GM21576 (cell line): ENCODE data around the gene MICU1.
"Not testable (repeated sequence)": the region's sequence is repeated elsewhere in the genome, so short reads cannot be mapped to it uniquely, and the experiment has no call there.

Source experiments
- ATAC-seq: cut with Tn5 transposase; IDR thresholded peaks from one replicate; pipeline ENCODE4 v1.9.1; 2021; ENCODE audit warnings: mild to moderate bottlenecking, moderate library complexity; ENCODE audit not compliant: unreplicated experiment

Gene MICU1

GRCh38 chr10:72353965-72354355, 271.9 kb downstream of the MICU1 start:
- peak; percentile 19 for ATAC-seq

GRCh38 chr10:72353028-72353964, 272.6 kb downstream of the MICU1 start:
- no peak for ATAC-seq

GRCh38 chr10:72351479-72351878, 274.4 kb downstream of the MICU1 start:
- ATAC-seq = no peak

- no peak for ATAC-seq
Observed at GRCh38 chr10:72349438-72349837, 276.4 kb downstream of the MICU1 start.

GRCh38 chr10:72348282-72348681, 277.6 kb downstream of the MICU1 start:
- no peak for ATAC-seq

- not testable (repeated sequence) for ATAC-seq
Observed at GRCh38 chr10:72346117-72346516, 279.8 kb downstream of the MICU1 start.

GRCh38 chr10:72344932-72345331, 280.9 kb downstream of the MICU1 start:
- no peak for ATAC-seq

- ATAC-seq = no peak
Observed at GRCh38 chr10:72342911-72343310, 283.0 kb downstream of the MICU1 start.

GRCh38 chr10:72340510-72341261, 285.2 kb downstream of the MICU1 start:
- no peak for ATAC-seq

- no peak for ATAC-seq
Observed at GRCh38 chr10:72338180-72338579, 287.7 kb downstream of the MICU1 start.

- ATAC-seq = no peak
Observed at GRCh38 chr10:72337722-72338121, 288.2 kb downstream of the MICU1 start.

GRCh38 chr10:72337039-72337629, 288.7 kb downstream of the MICU1 start:
- no peak for ATAC-seq

- ATAC-seq = no peak
Observed at GRCh38 chr10:72336259-72337038, 289.4 kb downstream of the MICU1 start.

- peak; percentile 38 for ATAC-seq
Observed at GRCh38 chr10:72335394-72336258, 290.3 kb downstream of the MICU1 start.

GRCh38 chr10:72334825-72335393, 291.0 kb downstream of the MICU1 start:
- peak; percentile 54 for ATAC-seq

- no peak for ATAC-seq
Observed at GRCh38 chr10:72334196-72334824, 291.6 kb downstream of the MICU1 start.

GRCh38 chr10:72333112-72334015, 292.5 kb downstream of the MICU1 start:
- no peak for ATAC-seq
